ENCODE measurements around the gene VAV3. TPM values are rescaled to one million over a fixed set of nuclear protein-coding genes. Genes with fewer than 3 reads are reported as not detected.

The VAV3 gene
- polyA plus RNA-seq, 1 donor (not counting 4 experiments of a cell fraction or from before 2014, with no cell fraction given), result 19.6 TPM

DNA sequence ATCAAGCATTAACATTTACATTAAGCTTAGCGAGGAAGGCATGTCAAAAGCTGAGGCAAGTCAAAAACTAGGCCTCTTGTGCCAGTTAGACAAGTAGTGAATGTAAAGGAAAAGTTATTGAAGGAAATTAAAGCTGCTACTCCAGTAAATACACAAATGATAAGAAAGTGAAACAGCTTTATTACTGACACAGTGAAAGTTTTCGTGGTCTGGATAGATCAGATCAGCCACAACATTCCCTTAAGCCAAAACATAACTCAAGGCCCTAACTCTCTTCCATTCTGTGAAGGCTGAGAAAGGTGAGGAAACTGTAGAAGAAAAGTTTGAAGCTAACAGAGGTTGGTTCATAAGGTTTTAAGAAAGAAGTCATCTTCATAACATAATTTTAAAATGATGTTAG, 131.9 kb downstream of the VAV3 start:
- no peak overlapping the region for H3K9ac ChIP-seq (ENCODE audit: control insufficient read depth, extremely low read depth, insufficient read depth, low read length)
- no peaks in the 10 kb centered on the region for H3K79me2 ChIP-seq (ENCODE audit: control insufficient read depth, insufficient read depth, low read length)
- no peak overlapping the region for H2AFZ ChIP-seq (ENCODE audit: control insufficient read depth, low read length)
- H3K27ac ChIP-seq (ENCODE audit: control insufficient read depth, insufficient read depth, low read length), result no peak overlapping the region
- dilution Hi-C loops (cut with MboI; ENCODE audit: extremely low pct_ligation_motif_present, low sequenced_read_pairs), result no loop called here
- no peaks in the 10 kb centered on the region for H3K9me3 ChIP-seq (ENCODE audit: control insufficient read depth, low read depth, low read length)
- H3K27me3 ChIP-seq (ENCODE audit: control insufficient read depth, extremely low read depth, insufficient read depth, low read length), result no peaks in the 10 kb centered on the region
- FAIRE-seq (no peak), DNase-seq (ENCODE audit: low read depth, low spot score) (no peak)
- no peak overlapping the region for H3K4me2 ChIP-seq (ENCODE audit: control insufficient read depth, extremely low read depth, insufficient read depth, low read depth, low read length)
- no peaks in the 10 kb centered on the region for H4K20me1 ChIP-seq (ENCODE audit: control insufficient read depth, extremely low read depth, insufficient read depth, low read length)
- no peaks in the 10 kb centered on the region for H3K4me1 ChIP-seq (ENCODE audit: control insufficient read depth, extremely low read depth, insufficient read depth, low read length)
- no peaks in the 10 kb centered on the region for H3K9me1 ChIP-seq (ENCODE audit: control insufficient read depth, extremely low read depth, insufficient read depth, low read length)
- no peak for TF ChIP-seq CTCF (optimal IDR thresholded peaks at IDR 0.05 in 1 of 3, IDR thresholded peaks at IDR 0.05 in 1 of 3, conservative IDR thresholded peaks at IDR 0.05 in 1 of 3; ENCODE audit: extremely low read depth in 1 of 3, insufficient read depth in 2 of 3, low read length in 3 of 3)
- TF ChIP-seq EZH2 (IDR thresholded peaks at IDR 0.05; ENCODE audit: low read length), result no peak
- H3K4me3 ChIP-seq (ENCODE audit: control insufficient read depth in 2 of 3, extremely low read depth in 1 of 3, insufficient read depth in 2 of 3, low read depth in 1 of 3, low read length in 3 of 3), result no peak overlapping the region
- H3K36me3 ChIP-seq (ENCODE audit: control insufficient read depth in 2 of 2, extremely low read depth in 1 of 2, insufficient read depth in 2 of 2, low read length in 2 of 2), result no peaks in the 10 kb centered on the region

GRCh38 chr1:107831921-107832320, 133.1 kb downstream of the VAV3 start:
- FAIRE-seq (no peak), DNase-seq (ENCODE audit: low read depth, low spot score) (no peak)
- no peak for TF ChIP-seq CTCF (optimal IDR thresholded peaks at IDR 0.05 in 1 of 3, IDR thresholded peaks at IDR 0.05 in 1 of 3, conservative IDR thresholded peaks at IDR 0.05 in 1 of 3; ENCODE audit: extremely low read depth in 1 of 3, insufficient read depth in 2 of 3, low read length in 3 of 3)
- no peak for TF ChIP-seq EZH2 (IDR thresholded peaks at IDR 0.05; ENCODE audit: low read length)
- Histone ChIP-seq H3K4me3 (ENCODE audit: control insufficient read depth in 2 of 3, extremely low read depth in 1 of 3, insufficient read depth in 2 of 3, low read depth in 1 of 3, low read length in 3 of 3) (no peak overlapping the region), H3K79me2 (ENCODE audit: control insufficient read depth, insufficient read depth, low read length) (no peaks in the 10 kb centered on the region), H3K4me1 (ENCODE audit: control insufficient read depth, extremely low read depth, insufficient read depth, low read length) (no peaks in the 10 kb centered on the region), H2AFZ (ENCODE audit: control insufficient read depth, low read length) (no peak overlapping the region), H3K9ac (ENCODE audit: control insufficient read depth, extremely low read depth, insufficient read depth, low read length) (no peak overlapping the region), H3K4me2 (ENCODE audit: control insufficient read depth, extremely low read depth, insufficient read depth, low read depth, low read length) (no peak overlapping the region), H3K36me3 (ENCODE audit: control insufficient read depth in 2 of 2, extremely low read depth in 1 of 2, insufficient read depth in 2 of 2, low read length in 2 of 2) (no peaks in the 10 kb centered on the region), H3K9me3 (ENCODE audit: control insufficient read depth, low read depth, low read length) (no peaks in the 10 kb centered on the region), H4K20me1 (ENCODE audit: control insufficient read depth, extremely low read depth, insufficient read depth, low read length) (no peaks in the 10 kb centered on the region), H3K9me1 (ENCODE audit: control insufficient read depth, extremely low read depth, insufficient read depth, low read length) (no peaks in the 10 kb centered on the region), H3K27ac (ENCODE audit: control insufficient read depth, insufficient read depth, low read length) (no peak overlapping the region), H3K27me3 (ENCODE audit: control insufficient read depth, extremely low read depth, insufficient read depth, low read length) (no peaks in the 10 kb centered on the region)
- dilution Hi-C loops (cut with MboI; ENCODE audit: extremely low pct_ligation_motif_present, low sequenced_read_pairs), result no loop called here
